GM18868 (cell line): Measurements from ENCODE around the gene STRN4.
"Not testable (repeated sequence)": the region's sequence is repeated elsewhere in the genome, so short reads cannot be mapped to it uniquely, and the experiment has no call there.

Experiments
- ATAC-seq: cut with Tn5 transposase; IDR thresholded peaks from one replicate; pipeline ENCODE4 v1.9.1; 2021; ENCODE audit warnings: mild to moderate bottlenecking, moderate library complexity; ENCODE audit not compliant: unreplicated experiment

Gene STRN4

GRCh38 chr19:46715975-46716671 is 30.1 kb downstream of the STRN4 start:
- ATAC-seq: no peak

- ATAC-seq: no peak
Measured at GRCh38 chr19:46715620-46715974, 30.7 kb downstream of the STRN4 start.

- ATAC-seq: peak; percentile 42
Measured at GRCh38 chr19:46714444-46715106, 31.7 kb downstream of the STRN4 start.

GRCh38 chr19:46713781-46714443 is 32.3 kb downstream of the STRN4 start:
- peak; percentile 10 for ATAC-seq

GRCh38 chr19:46712768-46713338 is 33.4 kb downstream of the STRN4 start:
- not testable (repeated sequence) for ATAC-seq

- ATAC-seq: no peak
Measured at GRCh38 chr19:46710687-46711086, 35.6 kb downstream of the STRN4 start.

- ATAC-seq: no peak
Measured at GRCh38 chr19:46704379-46705076, 41.7 kb downstream of the STRN4 start.

GRCh38 chr19:46700704-46701103 is 45.5 kb downstream of the STRN4 start:
- no peak for ATAC-seq

GRCh38 chr19:46698395-46699321 is 47.6 kb downstream of the STRN4 start:
- ATAC-seq: no peak

- ATAC-seq: no peak
Measured at GRCh38 chr19:46697204-46697960, 48.9 kb downstream of the STRN4 start.

GRCh38 chr19:46696866-46697203 is 49.4 kb downstream of the STRN4 start:
- ATAC-seq: no peak

GRCh38 chr19:46696052-46696451 is 50.2 kb downstream of the STRN4 start:
- ATAC-seq: no peak

GRCh38 chr19:46693760-46694159 is 52.5 kb downstream of the STRN4 start:
- ATAC-seq: no peak

- no peak for ATAC-seq
Measured at GRCh38 chr19:46692918-46693722, 53.1 kb downstream of the STRN4 start.

GRCh38 chr19:46691948-46692347 is 54.3 kb downstream of the STRN4 start:
- no peak for ATAC-seq

- ATAC-seq: no peak
Measured at GRCh38 chr19:46691104-46691503, 55.1 kb downstream of the STRN4 start.

- ATAC-seq: no peak
Measured at GRCh38 chr19:46689358-46689757, 56.9 kb downstream of the STRN4 start.

- no peak for ATAC-seq
Measured at GRCh38 chr19:46687438-46688145, 58.7 kb downstream of the STRN4 start.
